Uterus (tissue), 2 donors: Measurements from ENCODE around the gene MEIS1.

ENCODE experiments used
- POLR2A ChIP-seq, 2 donors: fragments of 450-650 bp; IDR thresholded peaks; one replicate each; pipeline ENCODE4 v1.6.1; 2016; ENCODE audit warnings: antibody characterized with exemption in 2 of 2, mild to moderate bottlenecking in 1 of 2, moderate library complexity in 1 of 2
- TF ChIP-seq, protein P1 (sequence below), 4 experiments: fragments of 200-600 bp in 2 of 4; fragments of 450-650 bp in 2 of 4; sonication (generic) in 2 of 4; IDR thresholded peaks; one replicate each; pipeline ENCODE4 v1.5.1; 2016 to 2019; ENCODE audit warnings: antibody characterized with exemption in 4 of 4, mild to moderate bottlenecking in 2 of 4, moderate library complexity in 1 of 4

DNA sequence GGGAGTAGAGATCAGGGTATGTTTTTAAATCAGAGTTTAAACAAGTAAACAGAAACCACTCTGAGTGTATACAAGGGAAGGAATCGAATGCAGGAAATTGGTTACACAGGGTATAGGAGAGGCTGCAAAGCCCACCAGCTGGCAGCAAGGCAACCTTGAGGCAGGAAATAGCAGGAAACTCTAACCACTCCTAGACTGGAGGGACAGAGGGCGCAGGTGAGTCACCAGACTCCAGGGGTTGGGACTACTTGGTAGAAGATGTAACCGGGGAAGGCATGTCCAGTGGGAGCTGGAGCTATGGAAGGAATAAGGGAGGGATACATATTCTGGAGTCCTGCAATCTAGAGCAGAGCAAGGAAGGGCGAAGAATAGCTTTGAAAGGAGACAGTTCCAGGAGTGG is 152.3 kb downstream of the MEIS1 start:
- TF ChIP-seq, protein P1, sequence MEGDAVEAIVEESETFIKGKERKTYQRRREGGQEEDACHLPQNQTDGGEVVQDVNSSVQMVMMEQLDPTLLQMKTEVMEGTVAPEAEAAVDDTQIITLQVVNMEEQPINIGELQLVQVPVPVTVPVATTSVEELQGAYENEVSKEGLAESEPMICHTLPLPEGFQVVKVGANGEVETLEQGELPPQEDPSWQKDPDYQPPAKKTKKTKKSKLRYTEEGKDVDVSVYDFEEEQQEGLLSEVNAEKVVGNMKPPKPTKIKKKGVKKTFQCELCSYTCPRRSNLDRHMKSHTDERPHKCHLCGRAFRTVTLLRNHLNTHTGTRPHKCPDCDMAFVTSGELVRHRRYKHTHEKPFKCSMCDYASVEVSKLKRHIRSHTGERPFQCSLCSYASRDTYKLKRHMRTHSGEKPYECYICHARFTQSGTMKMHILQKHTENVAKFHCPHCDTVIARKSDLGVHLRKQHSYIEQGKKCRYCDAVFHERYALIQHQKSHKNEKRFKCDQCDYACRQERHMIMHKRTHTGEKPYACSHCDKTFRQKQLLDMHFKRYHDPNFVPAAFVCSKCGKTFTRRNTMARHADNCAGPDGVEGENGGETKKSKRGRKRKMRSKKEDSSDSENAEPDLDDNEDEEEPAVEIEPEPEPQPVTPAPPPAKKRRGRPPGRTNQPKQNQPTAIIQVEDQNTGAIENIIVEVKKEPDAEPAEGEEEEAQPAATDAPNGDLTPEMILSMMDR (IDR thresholded peaks at IDR 0.05): no peak
- no peak for TF ChIP-seq POLR2A (IDR thresholded peaks at IDR 0.05)
